Measurements from ENCODE around the gene SLC39A8.

Gene SLC39A8

DNA sequence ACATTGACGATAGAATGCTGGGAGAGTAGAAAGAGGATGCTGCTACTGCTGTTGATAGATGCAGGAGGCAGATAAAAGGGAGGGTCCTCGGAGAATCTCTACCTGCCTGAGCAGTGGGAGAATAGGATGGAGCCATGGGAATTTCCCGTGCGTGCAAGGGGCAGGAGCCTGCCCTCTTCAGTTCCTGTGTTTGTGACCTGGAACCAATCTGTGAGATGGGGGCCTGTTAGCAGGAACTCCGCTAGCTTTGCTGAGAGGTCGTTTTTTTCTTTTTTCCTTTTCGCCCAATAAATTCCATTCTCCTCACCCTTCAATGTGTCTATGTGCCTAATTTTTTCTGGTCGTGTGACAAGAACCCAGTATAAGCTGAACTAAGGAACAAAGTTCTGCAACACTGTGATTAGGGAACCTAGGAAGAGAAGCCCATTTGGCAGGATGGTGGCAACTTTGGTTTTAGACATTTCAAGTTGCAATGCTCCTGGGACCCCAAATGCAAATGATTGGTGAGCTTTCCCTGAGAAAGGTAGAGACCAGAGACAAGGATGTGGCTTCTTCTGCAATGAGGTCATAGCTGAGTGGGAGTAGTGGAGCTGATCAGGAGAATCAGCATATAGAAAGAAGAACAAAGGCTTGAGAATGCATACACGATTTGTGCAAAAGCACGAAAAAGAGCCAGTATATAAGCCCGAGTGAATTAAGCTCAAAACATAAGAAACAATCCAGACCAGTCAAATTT, 23.9 kb downstream of the SLC39A8 start:
- no peaks in the 10 kb centered on the region for H3K36me3 ChIP-seq (ENCODE audit: control insufficient read depth, insufficient read depth, low read length)
- H3K27me3 ChIP-seq (replicated peaks; ENCODE audit: control insufficient read depth, insufficient read depth, low read length, poor library complexity, severe bottlenecking), result no peaks in the 10 kb centered on the region
- H3K4me3 ChIP-seq (ENCODE audit: insufficient read depth, low read depth, low read length, poor library complexity, severe bottlenecking), result no peak overlapping the region
- H3K27ac ChIP-seq (ENCODE audit: insufficient read depth, low read length, poor library complexity, severe bottlenecking), result no peak overlapping the region
- H3K9me3 ChIP-seq (ENCODE audit: control insufficient read depth, low read length), result no peaks in the 10 kb centered on the region
- H3K4me1 ChIP-seq (ENCODE audit: control insufficient read depth, insufficient read depth, low read length, poor library complexity, severe bottlenecking), result no peaks in the 10 kb centered on the region
- no peak for DNase-seq

DNA sequence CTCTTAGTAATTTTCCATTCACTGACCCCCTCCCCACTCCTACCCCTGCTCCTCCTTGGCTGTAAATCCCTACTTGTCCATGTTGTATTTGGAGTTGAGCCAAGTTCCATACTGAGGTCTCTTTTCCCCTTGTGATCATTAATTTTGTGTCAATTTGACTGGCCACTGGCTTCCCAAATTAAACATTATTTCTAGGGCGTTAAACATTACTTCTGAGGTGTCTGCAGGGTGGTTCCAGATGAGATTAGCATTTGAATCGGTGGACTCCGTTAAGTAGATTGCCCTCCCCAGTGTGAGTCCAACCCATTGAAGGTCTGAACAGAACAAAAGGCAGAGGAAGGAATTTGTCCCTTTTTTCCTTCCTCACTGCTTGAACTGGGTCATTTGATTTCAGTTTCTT, 25.7 kb downstream of the SLC39A8 start:
- H3K27ac ChIP-seq (ENCODE audit: insufficient read depth, low read length, poor library complexity, severe bottlenecking), result no peak overlapping the region
- no peaks in the 10 kb centered on the region for H3K27me3 ChIP-seq (replicated peaks; ENCODE audit: control insufficient read depth, insufficient read depth, low read length, poor library complexity, severe bottlenecking)
- DNase-seq, result no peak
- no peaks in the 10 kb centered on the region for H3K36me3 ChIP-seq (ENCODE audit: control insufficient read depth, insufficient read depth, low read length)
- no peaks in the 10 kb centered on the region for H3K4me1 ChIP-seq (ENCODE audit: control insufficient read depth, insufficient read depth, low read length, poor library complexity, severe bottlenecking)
- H3K4me3 ChIP-seq (ENCODE audit: insufficient read depth, low read depth, low read length, poor library complexity, severe bottlenecking), result no peak overlapping the region
- no peaks in the 10 kb centered on the region for H3K9me3 ChIP-seq (ENCODE audit: control insufficient read depth, low read length)

DNA sequence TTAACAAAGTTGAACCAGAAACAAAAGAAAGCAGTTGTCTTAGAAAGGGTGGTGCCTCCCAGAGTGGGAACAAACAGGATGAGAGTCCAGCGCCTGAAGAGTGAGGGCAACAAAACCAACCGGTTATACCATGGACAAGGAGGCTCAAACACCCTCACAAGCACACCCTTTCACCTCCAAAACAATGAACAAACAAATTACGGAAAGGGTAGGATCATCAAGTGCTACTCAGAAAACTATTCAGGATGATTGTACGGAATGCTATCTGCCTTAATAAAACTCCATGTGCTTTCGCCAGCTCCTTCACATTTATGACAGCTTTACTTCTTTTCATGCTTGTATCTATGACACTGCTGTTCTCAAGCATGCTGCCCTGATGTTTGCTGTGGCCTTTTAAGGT, 26.8 kb downstream of the SLC39A8 start:
- H3K9me3 ChIP-seq (ENCODE audit: control insufficient read depth, low read length), result no peaks in the 10 kb centered on the region
- H3K4me3 ChIP-seq (ENCODE audit: insufficient read depth, low read depth, low read length, poor library complexity, severe bottlenecking), result no peak overlapping the region
- H3K4me1 ChIP-seq (ENCODE audit: control insufficient read depth, insufficient read depth, low read length, poor library complexity, severe bottlenecking), result no peaks in the 10 kb centered on the region
- H3K36me3 ChIP-seq (ENCODE audit: control insufficient read depth, insufficient read depth, low read length), result no peaks in the 10 kb centered on the region
- H3K27me3 ChIP-seq (replicated peaks; ENCODE audit: control insufficient read depth, insufficient read depth, low read length, poor library complexity, severe bottlenecking), result no peaks in the 10 kb centered on the region
- no peak for DNase-seq
- H3K27ac ChIP-seq (ENCODE audit: insufficient read depth, low read length, poor library complexity, severe bottlenecking), result no peak overlapping the region

DNA sequence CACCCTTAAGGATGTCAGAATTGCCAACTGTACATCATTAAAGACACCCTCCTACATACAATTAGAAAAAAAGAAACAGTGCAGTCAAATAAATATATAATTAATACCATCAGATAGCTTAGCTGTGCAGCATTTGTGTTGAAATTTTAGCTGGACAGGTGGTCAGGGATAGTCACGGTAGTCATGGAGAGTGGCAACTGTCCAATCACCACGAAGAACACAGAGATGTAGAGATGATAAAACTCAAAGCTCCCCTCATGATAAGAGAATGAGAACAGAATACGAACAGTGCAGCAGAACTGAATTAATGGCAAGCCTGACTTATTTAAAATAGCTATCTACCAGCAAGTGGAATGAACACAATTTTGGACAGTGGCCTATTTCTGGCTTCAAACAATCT, 27.2 kb downstream of the SLC39A8 start:
- no peak overlapping the region for H3K4me3 ChIP-seq (ENCODE audit: insufficient read depth, low read depth, low read length, poor library complexity, severe bottlenecking)
- no peaks in the 10 kb centered on the region for H3K36me3 ChIP-seq (ENCODE audit: control insufficient read depth, insufficient read depth, low read length)
- DNase-seq, result no peak
- H3K4me1 ChIP-seq (ENCODE audit: control insufficient read depth, insufficient read depth, low read length, poor library complexity, severe bottlenecking), result no peaks in the 10 kb centered on the region
- no peak overlapping the region for H3K27ac ChIP-seq (ENCODE audit: insufficient read depth, low read length, poor library complexity, severe bottlenecking)
- no peaks in the 10 kb centered on the region for H3K27me3 ChIP-seq (replicated peaks; ENCODE audit: control insufficient read depth, insufficient read depth, low read length, poor library complexity, severe bottlenecking)
- no peaks in the 10 kb centered on the region for H3K9me3 ChIP-seq (ENCODE audit: control insufficient read depth, low read length)

DNA sequence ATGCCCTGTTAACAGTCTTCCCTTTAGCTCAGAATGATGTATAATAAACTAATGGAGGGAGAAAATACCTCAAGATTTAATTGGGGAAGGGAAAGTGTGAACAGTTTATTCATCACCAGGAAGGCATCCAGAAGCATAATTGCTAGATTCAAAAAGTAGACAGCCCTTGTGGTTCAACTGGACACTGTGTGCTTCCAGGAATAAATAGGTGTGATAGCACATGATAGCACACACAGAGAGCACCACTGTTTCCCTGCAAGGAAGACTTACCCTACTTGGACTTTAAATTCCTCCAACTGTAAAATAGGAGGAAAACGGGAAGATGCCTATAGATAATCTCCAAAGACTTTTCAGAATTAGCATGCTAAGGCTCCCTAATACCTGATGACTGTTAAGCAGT, 27.8 kb downstream of the SLC39A8 start:
- Histone ChIP-seq H3K36me3 (ENCODE audit: control insufficient read depth, insufficient read depth, low read length) (no peaks in the 10 kb centered on the region), H3K27me3 (replicated peaks; ENCODE audit: control insufficient read depth, insufficient read depth, low read length, poor library complexity, severe bottlenecking) (no peaks in the 10 kb centered on the region), H3K9me3 (ENCODE audit: control insufficient read depth, low read length) (no peaks in the 10 kb centered on the region), H3K4me1 (ENCODE audit: control insufficient read depth, insufficient read depth, low read length, poor library complexity, severe bottlenecking) (no peaks in the 10 kb centered on the region), H3K27ac (ENCODE audit: insufficient read depth, low read length, poor library complexity, severe bottlenecking) (no peak overlapping the region), H3K4me3 (ENCODE audit: insufficient read depth, low read depth, low read length, poor library complexity, severe bottlenecking) (no peak overlapping the region)
- DNase-seq, result no peak

DNA sequence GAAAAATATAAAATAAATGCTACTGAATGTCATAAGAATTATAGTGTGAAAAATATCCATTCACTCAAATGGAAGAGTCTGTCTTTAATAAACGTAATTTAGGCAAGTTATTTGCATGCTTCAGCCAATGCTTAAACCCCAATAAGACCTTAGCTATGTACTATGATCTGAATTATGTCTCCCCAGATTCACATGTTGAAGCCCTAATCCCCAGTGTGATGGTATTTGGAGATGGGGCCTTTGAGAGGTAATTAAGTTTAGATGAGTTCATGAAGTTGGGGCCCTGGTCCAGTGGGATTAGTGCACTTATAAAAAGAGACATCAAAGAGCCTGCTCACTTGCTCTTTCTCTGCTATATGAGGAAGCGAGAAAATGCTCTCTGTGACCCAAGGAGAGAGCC, 28.7 kb downstream of the SLC39A8 start:
- H3K27ac ChIP-seq (ENCODE audit: insufficient read depth, low read length, poor library complexity, severe bottlenecking), result no peak overlapping the region
- H3K36me3 ChIP-seq (ENCODE audit: control insufficient read depth, insufficient read depth, low read length), result no peaks in the 10 kb centered on the region
- DNase-seq, result no peak
- H3K4me3 ChIP-seq (ENCODE audit: insufficient read depth, low read depth, low read length, poor library complexity, severe bottlenecking), result no peak overlapping the region
- H3K27me3 ChIP-seq (replicated peaks; ENCODE audit: control insufficient read depth, insufficient read depth, low read length, poor library complexity, severe bottlenecking), result no peaks in the 10 kb centered on the region
- H3K4me1 ChIP-seq (ENCODE audit: control insufficient read depth, insufficient read depth, low read length, poor library complexity, severe bottlenecking), result no peaks in the 10 kb centered on the region
- no peaks in the 10 kb centered on the region for H3K9me3 ChIP-seq (ENCODE audit: control insufficient read depth, low read length)

DNA sequence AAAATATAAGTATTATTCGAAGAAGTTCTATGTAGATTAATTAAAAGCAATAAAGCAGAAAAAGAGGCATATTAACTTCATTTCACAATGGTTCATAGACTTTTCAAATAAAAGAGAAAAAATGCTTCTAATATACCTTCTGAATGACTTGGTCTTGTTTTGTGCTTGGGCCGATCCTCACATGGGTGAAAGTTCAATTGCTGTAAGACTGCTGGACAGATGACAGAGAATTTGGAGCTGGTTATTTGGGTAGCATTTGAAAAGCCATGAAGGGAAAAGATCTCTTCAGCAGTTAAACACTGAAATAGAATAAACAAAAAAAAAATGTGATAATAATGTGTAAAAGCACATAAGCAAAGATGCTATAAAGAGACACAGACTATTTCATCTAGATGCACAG, 29.8 kb downstream of the SLC39A8 start:
- no peak overlapping the region for H3K27ac ChIP-seq (ENCODE audit: insufficient read depth, low read length, poor library complexity, severe bottlenecking)
- H3K9me3 ChIP-seq (ENCODE audit: control insufficient read depth, low read length), result no peaks in the 10 kb centered on the region
- no peaks in the 10 kb centered on the region for H3K4me1 ChIP-seq (ENCODE audit: control insufficient read depth, insufficient read depth, low read length, poor library complexity, severe bottlenecking)
- no peak for DNase-seq
- no peaks in the 10 kb centered on the region for H3K36me3 ChIP-seq (ENCODE audit: control insufficient read depth, insufficient read depth, low read length)
- no peak overlapping the region for H3K4me3 ChIP-seq (ENCODE audit: insufficient read depth, low read depth, low read length, poor library complexity, severe bottlenecking)
- no peaks in the 10 kb centered on the region for H3K27me3 ChIP-seq (replicated peaks; ENCODE audit: control insufficient read depth, insufficient read depth, low read length, poor library complexity, severe bottlenecking)

DNA sequence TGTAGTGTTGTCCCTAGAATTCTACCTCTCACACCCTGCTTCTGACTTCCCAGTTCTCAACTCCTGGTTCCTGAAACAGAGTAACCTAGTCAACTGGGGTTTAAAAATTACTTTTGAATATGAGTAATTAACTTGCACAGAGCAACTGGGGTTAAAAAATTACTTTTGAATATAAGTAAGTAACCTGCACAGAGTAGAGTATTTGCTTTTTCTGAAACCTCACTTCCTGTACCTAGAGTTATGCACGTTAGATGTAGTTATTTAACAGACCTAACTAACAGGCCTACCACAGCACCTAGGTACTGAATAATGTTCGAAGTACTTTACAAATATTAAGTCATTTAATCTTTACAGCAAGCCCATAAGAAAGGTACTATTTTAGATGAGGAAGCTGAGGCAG, 32.9 kb downstream of the SLC39A8 start:
- Histone ChIP-seq H3K9me3 (ENCODE audit: control insufficient read depth, low read length) (no peaks in the 10 kb centered on the region), H3K27ac (ENCODE audit: insufficient read depth, low read length, poor library complexity, severe bottlenecking) (no peak overlapping the region), H3K4me1 (ENCODE audit: control insufficient read depth, insufficient read depth, low read length, poor library complexity, severe bottlenecking) (no peaks in the 10 kb centered on the region), H3K27me3 (replicated peaks; ENCODE audit: control insufficient read depth, insufficient read depth, low read length, poor library complexity, severe bottlenecking) (no peaks in the 10 kb centered on the region), H3K4me3 (ENCODE audit: insufficient read depth, low read depth, low read length, poor library complexity, severe bottlenecking) (no peak overlapping the region), H3K36me3 (ENCODE audit: control insufficient read depth, insufficient read depth, low read length) (no peaks in the 10 kb centered on the region)
- DNase-seq, result no peak

DNA sequence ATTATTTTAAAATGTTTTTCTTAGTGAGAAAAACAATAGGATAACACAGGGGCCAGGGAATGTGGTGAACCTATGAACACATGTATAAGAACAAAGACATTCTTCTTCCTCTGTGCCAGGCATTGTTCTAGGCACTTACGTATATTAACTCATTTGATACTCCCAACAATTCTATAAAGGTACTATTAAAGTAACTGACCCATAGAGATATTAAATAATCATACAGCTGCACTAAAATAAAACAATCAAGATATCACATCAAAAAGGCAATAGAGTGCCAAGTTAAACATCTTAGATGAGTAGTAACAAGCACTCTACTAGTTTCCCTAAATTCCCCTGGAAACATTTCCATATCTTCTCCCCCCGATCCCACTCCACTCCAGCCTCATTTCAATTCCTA, 33.4 kb downstream of the SLC39A8 start:
- Histone ChIP-seq H3K36me3 (ENCODE audit: control insufficient read depth, insufficient read depth, low read length) (no peaks in the 10 kb centered on the region), H3K9me3 (ENCODE audit: control insufficient read depth, low read length) (no peaks in the 10 kb centered on the region), H3K4me1 (ENCODE audit: control insufficient read depth, insufficient read depth, low read length, poor library complexity, severe bottlenecking) (no peaks in the 10 kb centered on the region), H3K4me3 (ENCODE audit: insufficient read depth, low read depth, low read length, poor library complexity, severe bottlenecking) (no peak overlapping the region), H3K27ac (ENCODE audit: insufficient read depth, low read length, poor library complexity, severe bottlenecking) (no peak overlapping the region), H3K27me3 (replicated peaks; ENCODE audit: control insufficient read depth, insufficient read depth, low read length, poor library complexity, severe bottlenecking) (no peaks in the 10 kb centered on the region)
- DNase-seq, result no peak

DNA sequence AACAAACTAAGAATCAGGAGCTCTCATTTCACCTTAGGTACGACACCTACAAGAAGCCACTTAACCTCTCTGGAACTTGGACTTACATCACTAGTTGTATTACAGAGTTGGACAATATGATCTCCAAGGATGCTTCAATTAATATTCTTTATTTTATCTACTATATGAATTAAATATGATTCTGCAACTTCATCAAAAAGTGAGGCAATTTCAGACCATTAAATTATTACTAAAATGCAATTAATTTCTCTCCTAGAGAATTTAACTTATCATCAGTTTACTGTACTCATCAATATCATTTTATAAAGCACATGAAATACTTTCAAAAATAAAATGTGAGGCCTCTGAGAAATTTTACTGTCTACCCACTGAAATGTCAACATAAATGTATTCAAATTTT, 33.9 kb downstream of the SLC39A8 start:
- Histone ChIP-seq H3K27ac (ENCODE audit: insufficient read depth, low read length, poor library complexity, severe bottlenecking) (no peak overlapping the region), H3K27me3 (replicated peaks; ENCODE audit: control insufficient read depth, insufficient read depth, low read length, poor library complexity, severe bottlenecking) (no peaks in the 10 kb centered on the region), H3K4me1 (ENCODE audit: control insufficient read depth, insufficient read depth, low read length, poor library complexity, severe bottlenecking) (no peaks in the 10 kb centered on the region), H3K36me3 (ENCODE audit: control insufficient read depth, insufficient read depth, low read length) (no peaks in the 10 kb centered on the region), H3K9me3 (ENCODE audit: control insufficient read depth, low read length) (no peaks in the 10 kb centered on the region), H3K4me3 (ENCODE audit: insufficient read depth, low read depth, low read length, poor library complexity, severe bottlenecking) (no peak overlapping the region)
- no peak for DNase-seq

Measured in effector memory CD4-positive, alpha-beta T cell (primary cell).